Lower lobe of right lung (tissue), 2 donors: Measurements from ENCODE around the gene PLA2G4F. TPM values are rescaled to one million over a fixed set of nuclear protein-coding genes. Genes with fewer than 3 reads are reported as not detected.

Experiments used
- ATAC-seq, 2 donors: fragments of 200-7000 bp; cut with Tn5 transposase; one replicate each; pipeline ENCODE4 v1.9.1; 2020 to 2022; ENCODE audit warnings: mild to moderate bottlenecking in 2 of 2, moderate library complexity in 2 of 2
- DNase-seq: peaks from one replicate; pipeline ENCODE4 v3.0.0-alpha.2; 2020
- H3K27ac ChIP-seq: fragments of 200-600 bp; one replicate; pipeline ENCODE4 v1.8.0; 2022
- H3K27me3 ChIP-seq: fragments of 200-600 bp; one replicate; pipeline ENCODE4 v1.8.0; 2022; ENCODE audit warnings: low read depth
- H3K36me3 ChIP-seq: fragments of 200-600 bp; one replicate; pipeline ENCODE4 v1.8.0; 2022; ENCODE audit warnings: mild to moderate bottlenecking
- H3K4me1 ChIP-seq: fragments of 200-600 bp; one replicate; pipeline ENCODE4 v1.8.0; 2022
- H3K4me3 ChIP-seq: fragments of 200-600 bp; one replicate; pipeline ENCODE4 v1.8.0; 2022; ENCODE audit warnings: mild to moderate bottlenecking
- H3K9me3 ChIP-seq: fragments of 200-600 bp; one replicate; pipeline ENCODE4 v1.8.0; 2022
- CTCF ChIP-seq: fragments of 200-600 bp; IDR thresholded peaks from one replicate; pipeline ENCODE4 v1.8.0; 2022; ENCODE audit warnings: antibody characterized with exemption, mild to moderate bottlenecking
- intact Hi-C: fragments of 100-400 bp; cut with DNase I; formaldehyde crosslinking; loops from one replicate; pipeline ENCODE4 v1.11.0; 2022
- total RNA-seq: library from RNA; stranded (reverse); fragmentation: NEBNext Ultra II Directional; extraction: Animal tissue kit (Norgen Biotek cat#: 25700); gene quantifications from one replicate; pipeline ENCODE4 v1.2.1, GENCODE V29; 2021
- donor health status: DM: no; HTN: yes; CAD: no; lungs with severe emphysema.

The PLA2G4F gene
- total RNA-seq, 1 donor from 2014 or later = 99.0 TPM

DNA sequence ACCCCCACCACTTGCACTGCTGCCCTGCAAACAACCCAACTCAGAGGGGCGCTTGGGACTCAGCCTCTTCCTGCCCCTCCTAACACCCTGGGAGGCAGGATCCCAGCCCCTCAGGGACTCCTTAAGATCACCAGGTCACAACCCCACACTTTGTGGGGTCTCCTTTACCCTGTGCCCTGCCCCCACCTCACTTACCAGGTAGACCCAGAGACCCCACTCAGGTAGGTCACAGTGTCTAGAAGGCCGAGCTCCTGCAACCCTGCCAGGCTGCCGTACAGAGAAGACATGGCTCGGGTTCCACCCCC is 9.1 kb downstream of the PLA2G4F start:
- H3K27ac ChIP-seq = no peak overlapping the region
- peaks cover 9% of the 10 kb centered on the region for H3K4me1 ChIP-seq
- intact Hi-C loops = no loop called here
- ATAC-seq (no peak), DNase-seq (no peak)
- H3K9me3 ChIP-seq = no peaks in the 10 kb centered on the region
- no peaks in the 10 kb centered on the region for H3K36me3 ChIP-seq
- TF ChIP-seq CTCF = no peak
- no peaks in the 10 kb centered on the region for H3K27me3 ChIP-seq
- no peak overlapping the region for H3K4me3 ChIP-seq

DNA sequence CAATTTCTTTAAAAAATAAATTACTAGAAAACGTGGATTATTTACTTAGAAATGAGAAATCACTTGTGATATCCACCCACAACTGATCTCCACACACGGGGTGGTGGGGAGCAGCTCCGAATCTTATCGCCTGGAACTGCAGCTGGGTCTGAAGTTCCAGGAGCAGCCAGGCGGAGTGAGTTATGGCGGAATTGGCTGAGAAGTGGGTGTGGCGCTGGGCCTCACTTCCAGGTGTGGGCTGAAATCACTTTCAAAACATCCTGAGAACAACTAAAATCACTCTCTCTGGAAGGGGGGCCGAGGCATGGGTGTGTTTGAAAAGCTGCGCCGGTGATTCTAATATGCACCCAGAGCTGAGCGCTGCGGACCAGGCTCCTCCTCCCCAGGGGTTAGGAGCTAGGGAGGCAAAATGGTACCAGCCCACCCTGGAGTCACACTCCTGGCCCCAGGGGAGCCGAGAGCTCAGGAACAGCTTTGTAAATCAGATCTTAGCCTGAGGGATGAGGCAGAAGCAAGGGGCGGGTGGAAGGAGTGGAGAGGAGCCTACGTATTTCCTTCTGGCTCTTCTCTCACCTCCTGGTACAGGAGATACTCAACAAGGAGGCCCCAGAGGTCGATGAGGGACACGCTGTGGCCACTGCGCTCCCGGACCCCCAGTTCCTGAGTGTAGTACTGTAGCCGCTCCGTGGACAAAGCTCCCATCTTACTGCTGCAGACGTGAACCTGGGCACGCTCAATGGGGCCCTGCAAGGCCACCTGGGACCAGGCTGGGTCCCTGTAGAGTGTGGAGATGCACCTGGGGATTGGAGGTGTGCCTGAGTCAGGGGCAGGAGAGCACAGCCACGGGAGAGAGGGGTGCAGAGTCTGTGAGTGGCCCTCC is 9.6 kb downstream of the PLA2G4F start:
- Histone ChIP-seq H3K27me3 (no peaks in the 10 kb centered on the region), H3K36me3 (no peaks in the 10 kb centered on the region), H3K4me3 (no peak overlapping the region), H3K4me1 (peaks cover 5% of the 10 kb centered on the region), H3K9me3 (no peaks in the 10 kb centered on the region), H3K27ac (no peak overlapping the region)
- ATAC-seq = no peak
- DNase-seq = no peak
- intact Hi-C loops = no loop called here
- TF ChIP-seq CTCF = no peak

GRCh38 chr15:42145546-42146455 is 10.6 kb downstream of the PLA2G4F start:
- no peaks in the 10 kb centered on the region for H3K4me1 ChIP-seq
- intact Hi-C loops = no loop called here
- no peaks in the 10 kb centered on the region for H3K27me3 ChIP-seq
- no peak overlapping the region for H3K27ac ChIP-seq
- no peaks in the 10 kb centered on the region for H3K36me3 ChIP-seq
- no peak for TF ChIP-seq CTCF
- H3K9me3 ChIP-seq = no peaks in the 10 kb centered on the region
- no peak overlapping the region for H3K4me3 ChIP-seq
- no peak for DNase-seq
- ATAC-seq = no peak

DNA sequence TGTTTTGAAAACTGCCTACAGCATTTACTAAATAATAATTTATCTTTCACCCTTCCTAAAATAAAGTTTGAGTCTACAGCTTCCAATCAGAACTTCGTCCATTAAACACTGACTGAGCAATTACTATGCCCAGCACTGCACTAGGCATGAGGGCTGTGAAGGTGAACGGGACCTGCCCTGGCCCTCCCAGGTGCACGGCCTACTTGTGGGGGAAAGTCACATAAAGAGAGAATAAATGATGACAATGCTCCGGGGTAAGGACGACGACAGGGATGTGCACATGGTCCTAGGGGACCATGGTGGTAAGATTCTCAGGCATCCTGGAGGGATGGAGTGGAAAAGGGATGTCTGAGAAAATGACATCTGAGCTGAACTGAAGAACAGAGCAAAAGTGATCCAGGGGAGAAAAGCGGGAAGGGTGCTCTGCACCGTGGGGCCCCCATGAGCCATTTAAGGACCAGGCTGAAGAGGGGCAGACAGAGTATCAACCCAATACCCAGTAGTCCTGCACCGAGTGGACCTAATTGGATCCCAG is 11.5 kb downstream of the PLA2G4F start:
- H3K9me3 ChIP-seq = no peaks in the 10 kb centered on the region
- no peaks in the 10 kb centered on the region for H3K36me3 ChIP-seq
- no peaks in the 10 kb centered on the region for H3K4me1 ChIP-seq
- no peak for ATAC-seq
- DNase-seq = no peak
- H3K4me3 ChIP-seq = no peak overlapping the region
- TF ChIP-seq CTCF = no peak
- no peak overlapping the region for H3K27ac ChIP-seq
- intact Hi-C loops = no loop called here
- H3K27me3 ChIP-seq = no peaks in the 10 kb centered on the region

GRCh38 chr15:42143866-42144625 is 12.4 kb downstream of the PLA2G4F start:
- H3K27me3 ChIP-seq = no peaks in the 10 kb centered on the region
- no peak for ATAC-seq
- H3K4me3 ChIP-seq = no peak overlapping the region
- DNase-seq = no peak
- no peaks in the 10 kb centered on the region for H3K36me3 ChIP-seq
- intact Hi-C loops = no loop called here
- H3K4me1 ChIP-seq = no peaks in the 10 kb centered on the region
- no peaks in the 10 kb centered on the region for H3K9me3 ChIP-seq
- no peak for TF ChIP-seq CTCF
- no peak overlapping the region for H3K27ac ChIP-seq
